Panc1 (cell line): Measurements from ENCODE around the gene ECT2. TPM values are rescaled to one million over a fixed set of nuclear protein-coding genes. Genes with fewer than 3 reads are reported as not detected.

Experiments
- ATAC-seq: fragments of 200-7000 bp; cut with Tn5 transposase; 2 replicates; pipeline ENCODE4 v1.9.1; 2020; ENCODE audit warnings: mild to moderate bottlenecking, moderate library complexity
- BruUV-seq: library from RNA; stranded (reverse); fragments of 400-500 nt; replicated peaks from 2 replicates; lab custom pipeline; 2021; lab: Mats Ljungman, UMichigan
- CTCF ChIA-PET: fragments of 300-600 bp; sonication (Branson Sonifier 250); formaldehyde crosslinking; loops from one replicate; lab custom pipeline; 2022; ENCODE audit warnings: antibody characterized with exemption; lab: Charles Lee
- POLR2A ChIA-PET: fragments of 300-600 bp; sonication (Branson Sonifier 250); formaldehyde crosslinking; loops from one replicate; lab custom pipeline; 2022; ENCODE audit warnings: antibody characterized with exemption; lab: Charles Lee
- DNase-seq: peaks from one replicate; pipeline ENCODE4 v3.0.0-alpha.2; 2010; ENCODE audit warnings: low read depth, low spot score
- H3K27ac ChIP-seq: 2 replicates; pipeline ENCODE4 v1.5.1; 2011; ENCODE audit warnings: mild to moderate bottlenecking, low read length, inconsistent platforms
- H3K27me3 ChIP-seq: fragments of 200-500 bp; sonication (Bioruptor generic); 2 replicates; pipeline ENCODE4 v1.6.0; 2014; ENCODE audit warnings: low read length, inconsistent platforms; ENCODE audit not compliant: control insufficient read depth, insufficient read depth
- H3K36me3 ChIP-seq: fragments of 200-500 bp; sonication (Bioruptor generic); 2 replicates; pipeline ENCODE4 v1.5.1; 2014; ENCODE audit warnings: inconsistent platforms, mild to moderate bottlenecking, low read length, moderate library complexity; ENCODE audit not compliant: control insufficient read depth, insufficient read depth
- H3K4me1 ChIP-seq: 2 replicates; pipeline ENCODE4 v1.5.1; 2011; ENCODE audit warnings: inconsistent platforms, mild to moderate bottlenecking, low read length, moderate library complexity; ENCODE audit not compliant: control insufficient read depth, insufficient read depth
- H3K4me3 ChIP-seq, 2 experiments: 2 replicates each; pipeline ENCODE4 v1.5.1; 2011 to 2012; ENCODE audit warnings: low read depth in 2 of 2, low read length in 2 of 2, mild to moderate bottlenecking in 2 of 2, inconsistent platforms in 1 of 2, moderate library complexity in 1 of 2
- H3K9me3 ChIP-seq: fragments of 200-500 bp; sonication (Bioruptor generic); 2 replicates; pipeline ENCODE4 v1.5.1; 2014; ENCODE audit warnings: low read depth, mild to moderate bottlenecking, inconsistent platforms, low read length, moderate library complexity; ENCODE audit not compliant: control insufficient read depth, insufficient read depth
- POLR2AphosphoS5 ChIP-seq: IDR thresholded peaks from 2 replicates; pipeline ENCODE4 v1.6.1; 2012; ENCODE audit warnings: mild to moderate bottlenecking, low read depth, low read length, moderate library complexity
- REST ChIP-seq, 2 experiments: IDR thresholded peaks; 2 replicates each; pipeline ENCODE4 v1.6.1; 2011 to 2012; ENCODE audit warnings: low read depth in 2 of 2, control low read depth in 1 of 2, low read length in 1 of 2, mild to moderate bottlenecking in 1 of 2, moderate library complexity in 1 of 2; ENCODE audit not compliant: insufficient read depth in 1 of 2
- SIN3A ChIP-seq: IDR thresholded peaks from 2 replicates; pipeline ENCODE4 v1.6.1; 2012; ENCODE audit warnings: low read depth, mild to moderate bottlenecking, low read length, moderate library complexity, borderline replicate concordance; ENCODE audit not compliant: insufficient read depth
- TCF7L2 ChIP-seq: IDR thresholded peaks from 2 replicates; pipeline ENCODE4 v1.6.1; 2011; ENCODE audit warnings: mild to moderate bottlenecking, low read depth, low read length, inconsistent platforms
- in situ Hi-C: cut with HindIII; loops from 2 replicates; pipeline ENCODE4 v1.10.0; 2016; ENCODE audit warnings: low sequenced_read_pairs, low pct_unique_long_range_greater_than_20kb
- intact Hi-C: fragments of 100-400 bp; cut with micrococcal nuclease; formaldehyde crosslinking; loops from one replicate; pipeline ENCODE4 v1.10.0; 2022; ENCODE audit not compliant: unreplicated experiment
- total RNA-seq: library from RNA; stranded (reverse); gene quantifications from one replicate; pipeline ENCODE4 v1.2.1, GENCODE V29; 2021; ENCODE audit not compliant: unreplicated experiment
- TF ChIP-seq, protein P1 (sequence below): fragments of 450-650 bp; IDR thresholded peaks from 2 replicates; pipeline ENCODE4 v1.5.1; 2017; ENCODE audit warnings: mild to moderate bottlenecking

ECT2 gene
- total RNA-seq, 1 experiment from 2014 or later: 102 TPM

DNA sequence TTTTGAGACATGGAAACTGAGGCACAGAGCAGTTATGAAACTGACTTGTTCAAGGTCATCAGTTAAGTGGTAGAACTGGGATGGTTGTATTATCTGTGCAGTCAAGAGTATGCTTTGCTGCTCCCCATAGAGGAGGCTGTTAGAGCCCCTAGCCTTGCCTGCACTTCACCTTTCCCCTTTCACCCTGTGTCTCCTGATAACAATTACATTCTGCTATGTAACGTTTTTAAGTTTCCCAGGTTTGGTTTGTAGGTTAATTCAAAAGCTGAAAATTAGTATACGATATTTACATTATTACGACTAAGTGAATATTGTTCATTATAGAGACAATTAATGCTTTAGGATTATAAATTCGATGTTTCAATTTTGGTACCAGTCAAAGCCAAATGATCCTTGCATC, 89.9 kb downstream of the ECT2 start:
- no peak for TF ChIP-seq REST (IDR thresholded peaks at IDR 0.05; ENCODE audit: insufficient read depth in 1 of 2, low read depth in 2 of 2, low read length in 1 of 2)
- no peak for TF ChIP-seq TCF7L2
- TF ChIP-seq POLR2AphosphoS5: no peak
- no peak for TF ChIP-seq SIN3A
- TF ChIP-seq, protein P1, sequence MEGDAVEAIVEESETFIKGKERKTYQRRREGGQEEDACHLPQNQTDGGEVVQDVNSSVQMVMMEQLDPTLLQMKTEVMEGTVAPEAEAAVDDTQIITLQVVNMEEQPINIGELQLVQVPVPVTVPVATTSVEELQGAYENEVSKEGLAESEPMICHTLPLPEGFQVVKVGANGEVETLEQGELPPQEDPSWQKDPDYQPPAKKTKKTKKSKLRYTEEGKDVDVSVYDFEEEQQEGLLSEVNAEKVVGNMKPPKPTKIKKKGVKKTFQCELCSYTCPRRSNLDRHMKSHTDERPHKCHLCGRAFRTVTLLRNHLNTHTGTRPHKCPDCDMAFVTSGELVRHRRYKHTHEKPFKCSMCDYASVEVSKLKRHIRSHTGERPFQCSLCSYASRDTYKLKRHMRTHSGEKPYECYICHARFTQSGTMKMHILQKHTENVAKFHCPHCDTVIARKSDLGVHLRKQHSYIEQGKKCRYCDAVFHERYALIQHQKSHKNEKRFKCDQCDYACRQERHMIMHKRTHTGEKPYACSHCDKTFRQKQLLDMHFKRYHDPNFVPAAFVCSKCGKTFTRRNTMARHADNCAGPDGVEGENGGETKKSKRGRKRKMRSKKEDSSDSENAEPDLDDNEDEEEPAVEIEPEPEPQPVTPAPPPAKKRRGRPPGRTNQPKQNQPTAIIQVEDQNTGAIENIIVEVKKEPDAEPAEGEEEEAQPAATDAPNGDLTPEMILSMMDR: no peak
- ATAC-seq (no peak), DNase-seq (no peak)
- BruUV-seq: no TSS peak
- Histone ChIP-seq H3K36me3 (no peaks in the 10 kb centered on the region), H3K27ac (no peak overlapping the region), H3K27me3 (peaks cover 8% of the 10 kb centered on the region; the same call in 1 of the 2 replicates), H3K4me3 (no peak overlapping the region), H3K9me3 (no peaks in the 10 kb centered on the region), H3K4me1 (no peaks in the 10 kb centered on the region)
- intact Hi-C loops (no loop called here), in situ Hi-C loops (no loop called here)
- CTCF ChIA-PET: no interaction called here
- POLR2A ChIA-PET: no interaction called here

DNA sequence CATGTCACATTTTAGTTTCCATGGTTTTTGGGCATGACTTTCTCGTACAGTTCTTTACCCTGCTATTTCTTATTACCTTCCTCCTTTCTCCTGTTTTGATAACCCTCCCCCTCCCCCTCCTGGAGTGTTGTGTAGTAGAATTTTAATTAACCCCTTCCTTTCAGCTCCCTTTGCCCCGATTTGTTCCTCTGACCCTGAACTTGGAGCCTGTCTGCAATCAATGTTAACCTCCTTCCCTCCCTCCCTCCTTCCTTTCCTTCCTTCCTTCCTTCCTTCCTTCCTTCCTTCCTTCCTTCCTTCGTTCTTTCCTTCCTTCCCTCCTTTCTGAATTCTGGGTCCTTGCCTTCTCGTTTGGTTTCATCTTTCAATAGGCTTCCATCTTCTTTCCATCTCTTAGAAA, 90.4 kb downstream of the ECT2 start:
- Histone ChIP-seq H3K27ac (no peak overlapping the region), H3K27me3 (peaks cover 8% of the 10 kb centered on the region; the same call in 1 of the 2 replicates), H3K36me3 (no peaks in the 10 kb centered on the region), H3K9me3 (no peaks in the 10 kb centered on the region), H3K4me1 (no peaks in the 10 kb centered on the region), H3K4me3 (no peak overlapping the region)
- intact Hi-C loops: no loop called here
- ATAC-seq: no peak
- ChIA-PET POLR2A (no interaction called here), CTCF (no interaction called here)
- TF ChIP-seq TCF7L2 (no peak), SIN3A (no peak), REST (IDR thresholded peaks at IDR 0.05; ENCODE audit: insufficient read depth in 1 of 2, low read depth in 2 of 2, low read length in 1 of 2) (no peak), POLR2AphosphoS5 (no peak)
- TF ChIP-seq, protein P1: no peak
- in situ Hi-C loops: no loop called here
- DNase-seq: no peak
- BruUV-seq: no TSS peak
